ENCODE data around the gene AGPAT1.

- TF ChIP-seq, protein P1, sequence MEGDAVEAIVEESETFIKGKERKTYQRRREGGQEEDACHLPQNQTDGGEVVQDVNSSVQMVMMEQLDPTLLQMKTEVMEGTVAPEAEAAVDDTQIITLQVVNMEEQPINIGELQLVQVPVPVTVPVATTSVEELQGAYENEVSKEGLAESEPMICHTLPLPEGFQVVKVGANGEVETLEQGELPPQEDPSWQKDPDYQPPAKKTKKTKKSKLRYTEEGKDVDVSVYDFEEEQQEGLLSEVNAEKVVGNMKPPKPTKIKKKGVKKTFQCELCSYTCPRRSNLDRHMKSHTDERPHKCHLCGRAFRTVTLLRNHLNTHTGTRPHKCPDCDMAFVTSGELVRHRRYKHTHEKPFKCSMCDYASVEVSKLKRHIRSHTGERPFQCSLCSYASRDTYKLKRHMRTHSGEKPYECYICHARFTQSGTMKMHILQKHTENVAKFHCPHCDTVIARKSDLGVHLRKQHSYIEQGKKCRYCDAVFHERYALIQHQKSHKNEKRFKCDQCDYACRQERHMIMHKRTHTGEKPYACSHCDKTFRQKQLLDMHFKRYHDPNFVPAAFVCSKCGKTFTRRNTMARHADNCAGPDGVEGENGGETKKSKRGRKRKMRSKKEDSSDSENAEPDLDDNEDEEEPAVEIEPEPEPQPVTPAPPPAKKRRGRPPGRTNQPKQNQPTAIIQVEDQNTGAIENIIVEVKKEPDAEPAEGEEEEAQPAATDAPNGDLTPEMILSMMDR (IDR thresholded peaks at IDR 0.05) = no peak
- TF ChIP-seq POLR2A (IDR thresholded peaks at IDR 0.05) = no peak
Observed at GRCh38 chr6:32216998-32217397, 41.1 kb upstream of the AGPAT1 start.

Measured in esophagus squamous epithelium (tissue), 4 donors.